Stimulated activated CD4-positive, alpha-beta T cell treated with anti-CD3 and anti-CD28 coated beads, Interleukin-15, amount 100 ng/mL, for 24 hours (primary cell): Measurements from ENCODE around the gene RNF166.

Source experiments
- DNase-seq: peaks from one replicate; pipeline ENCODE4 v3.0.0-alpha.2; 2020

Gene RNF166

GRCh38 chr16:88691129-88691813 lies 14.9 kb downstream of the RNF166 start:
- DNase-seq, result no peak

- no peak for DNase-seq
Measured at GRCh38 chr16:88690341-88691128, 15.7 kb downstream of the RNF166 start.

GRCh38 chr16:88688013-88688778 lies 18.0 kb downstream of the RNF166 start:
- DNase-seq, result no peak

GRCh38 chr16:88687676-88688012 lies 18.6 kb downstream of the RNF166 start:
- DNase-seq, result no peak

GRCh38 chr16:88687254-88687576 lies 19.0 kb downstream of the RNF166 start:
- DNase-seq, result no peak

- DNase-seq, result peak; percentile 91
Measured at GRCh38 chr16:88686439-88687253, 19.6 kb downstream of the RNF166 start, which contains the start of gene SNAI3. Gene SNAI3 (minus strand): TSS chr16:88686507. CDS start chr16:88686406, 101 bp downstream.

- peak; percentile 61 for DNase-seq
Measured at GRCh38 chr16:88686062-88686438, 20.2 kb downstream of the RNF166 start.

GRCh38 chr16:88685156-88686061 lies 20.8 kb downstream of the RNF166 start:
- DNase-seq, result peak; percentile 79

- DNase-seq, result no peak
Measured at GRCh38 chr16:88684569-88685155, 21.5 kb downstream of the RNF166 start.

- peak; percentile 84 for DNase-seq
Measured at GRCh38 chr16:88681709-88682451, 24.3 kb downstream of the RNF166 start.

GRCh38 chr16:88681084-88681680 lies 25.0 kb downstream of the RNF166 start:
- DNase-seq, result peak; percentile 66

- DNase-seq, result no peak
Measured at GRCh38 chr16:88680554-88681083, 25.6 kb downstream of the RNF166 start.

GRCh38 chr16:88678224-88678979 lies 27.8 kb downstream of the RNF166 start:
- no peak for DNase-seq

- DNase-seq, result no peak
Measured at GRCh38 chr16:88677721-88678120, 28.5 kb downstream of the RNF166 start.

- DNase-seq, result no peak
Measured at GRCh38 chr16:88676502-88677242, 29.5 kb downstream of the RNF166 start.

GRCh38 chr16:88673716-88674379 lies 32.4 kb downstream of the RNF166 start:
- no peak for DNase-seq

GRCh38 chr16:88672776-88673175 lies 33.4 kb downstream of the RNF166 start:
- DNase-seq, result no peak

- DNase-seq, result no peak
Measured at GRCh38 chr16:88671806-88672205, 34.4 kb downstream of the RNF166 start.
